ENCODE results near the gene SLC35D3.
A peak's percentile ranks its signal among the peaks of the same experiment; 100 is the strongest.
"Not testable (repeated sequence)": the region's sequence is repeated elsewhere in the genome, so short reads cannot be mapped to it uniquely, and the experiment has no call there.

The SLC35D3 gene

DNA sequence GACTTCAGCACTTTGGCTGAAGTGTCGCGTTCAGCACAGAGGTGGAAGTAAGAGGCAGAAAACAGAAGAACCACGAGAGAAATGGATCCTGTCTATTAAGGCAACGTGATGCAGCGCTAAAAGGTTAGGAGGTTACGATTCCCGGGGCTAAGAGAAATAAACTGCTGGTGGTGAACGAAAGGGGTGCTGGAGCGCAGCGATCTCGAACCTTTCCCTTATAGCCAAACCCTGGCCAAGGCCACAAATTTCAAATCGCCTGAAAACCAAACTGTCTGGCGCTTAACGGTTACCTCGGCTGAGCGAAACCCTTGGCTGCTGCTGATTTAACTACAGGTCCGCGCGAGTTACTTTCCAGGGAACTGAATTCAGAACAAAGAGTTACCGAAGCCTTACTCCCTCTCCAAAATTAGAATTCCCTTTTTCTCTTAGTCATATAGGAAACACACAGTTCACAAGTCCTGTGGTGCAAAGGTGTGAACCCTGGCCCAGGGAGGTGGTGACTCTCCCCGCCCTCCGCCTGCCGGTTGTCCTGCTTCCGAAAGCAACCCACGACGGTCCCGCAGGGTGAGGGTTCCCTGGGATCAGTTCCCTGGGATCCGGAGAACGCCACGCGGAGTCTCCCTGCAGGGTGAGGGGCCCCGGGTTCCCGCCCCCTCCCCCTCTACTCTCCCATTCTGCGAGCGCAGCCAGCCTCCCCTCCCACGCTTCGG, 1.3 kb upstream of the SLC35D3 start:
- intact Hi-C loops (cut with DNase I): no loop called here

DNA sequence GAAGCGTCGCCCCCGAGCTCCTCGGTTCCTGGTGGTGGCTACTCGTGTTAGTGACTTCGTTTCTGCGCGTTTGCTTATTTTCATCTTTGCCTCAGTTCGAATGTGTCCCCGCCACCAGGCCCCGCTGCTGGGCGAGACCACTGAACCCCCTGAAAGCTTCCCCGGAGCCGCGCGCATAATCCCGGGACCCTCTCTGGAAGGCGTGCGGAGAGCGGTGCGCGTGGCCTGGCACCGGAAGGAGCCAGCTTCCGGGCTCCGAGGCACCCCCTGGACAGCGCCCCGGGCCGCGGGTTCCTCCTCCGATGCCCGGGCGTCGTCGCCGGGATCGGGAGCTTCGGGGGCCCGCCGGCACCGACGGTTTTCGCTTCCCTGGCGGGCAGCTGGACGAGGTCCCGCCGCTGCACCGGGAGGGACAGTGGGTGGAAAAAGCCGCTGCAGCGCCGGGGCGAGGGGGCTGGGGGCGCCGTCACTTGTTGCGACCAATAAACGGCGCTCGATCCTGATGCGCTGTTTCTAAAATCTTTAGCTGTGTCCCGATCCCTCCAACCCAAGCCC, 643 bp upstream of the SLC35D3 start:
- intact Hi-C loops (cut with DNase I): no loop called here
- peak in 2 of 42 donors; percentile 17 to 20 for DNase-seq

More for the DNA sequence above, 1.3 kb upstream of the SLC35D3 start:
- peak in 12 of 42 donors; percentile 12 to 46 (median 24) for DNase-seq

DNA sequence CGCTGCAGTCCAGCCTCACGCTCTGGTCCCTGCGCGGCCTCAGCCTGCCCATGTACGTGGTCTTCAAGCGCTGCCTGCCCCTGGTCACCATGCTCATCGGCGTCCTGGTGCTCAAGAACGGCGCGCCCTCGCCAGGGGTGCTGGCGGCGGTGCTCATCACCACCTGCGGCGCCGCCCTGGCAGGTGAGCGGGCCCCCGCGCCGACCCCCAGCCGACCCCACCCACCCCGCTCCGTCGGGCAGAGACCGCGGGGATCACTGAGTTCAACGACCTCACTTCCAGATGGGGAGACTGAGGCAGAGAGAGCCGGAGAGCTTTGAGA, 545 bp downstream of the SLC35D3 start:
- intact Hi-C loops (cut with DNase I): no loop called here
- DNase-seq: peak in 5 of 42 donors; percentile 19 to 41 (median 25)

DNA sequence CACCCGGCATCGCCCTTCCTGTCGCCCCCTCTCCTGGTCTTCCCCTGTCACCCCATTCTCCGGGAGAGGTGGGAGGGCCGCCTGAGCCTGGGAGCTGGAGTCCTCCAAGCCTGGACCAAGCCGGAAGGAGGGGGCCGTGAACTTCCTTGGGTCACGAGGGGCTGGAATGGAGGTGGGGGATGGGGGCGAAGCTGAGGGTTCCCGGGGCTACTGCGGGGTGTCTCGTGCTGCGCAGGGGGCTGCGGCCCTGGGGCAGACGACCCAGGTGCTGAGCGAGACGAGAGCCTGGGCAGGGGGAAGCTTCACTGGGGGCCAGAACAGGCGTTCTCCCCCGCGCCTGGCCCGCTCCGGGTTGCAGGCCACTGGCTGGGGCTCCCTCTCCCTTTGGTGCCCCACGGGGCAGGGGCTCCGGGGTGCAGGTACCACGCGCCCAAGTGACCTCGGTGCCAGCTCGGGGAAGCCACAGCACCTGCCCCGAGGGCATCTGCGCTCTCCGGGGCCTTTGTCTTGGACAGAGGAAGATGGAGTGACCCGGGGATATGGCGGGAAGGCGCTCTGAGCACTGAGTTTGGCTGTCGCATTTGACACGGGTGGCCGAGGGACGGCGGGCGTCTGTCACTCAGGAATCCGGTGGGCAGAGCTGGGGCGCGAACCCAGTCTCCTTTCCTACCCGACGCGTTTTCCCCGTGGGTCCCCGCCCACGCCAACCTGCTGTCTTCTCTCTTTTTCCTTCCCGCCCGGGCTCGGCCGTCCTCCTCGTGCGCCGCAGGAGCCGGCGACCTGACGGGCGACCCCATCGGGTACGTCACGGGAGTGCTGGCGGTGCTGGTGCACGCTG, 1.2 kb downstream of the SLC35D3 start:
- intact Hi-C loops (cut with DNase I): no loop called here
- peak in 5 of 42 donors; percentile 12 to 39 (median 17) for DNase-seq

DNA sequence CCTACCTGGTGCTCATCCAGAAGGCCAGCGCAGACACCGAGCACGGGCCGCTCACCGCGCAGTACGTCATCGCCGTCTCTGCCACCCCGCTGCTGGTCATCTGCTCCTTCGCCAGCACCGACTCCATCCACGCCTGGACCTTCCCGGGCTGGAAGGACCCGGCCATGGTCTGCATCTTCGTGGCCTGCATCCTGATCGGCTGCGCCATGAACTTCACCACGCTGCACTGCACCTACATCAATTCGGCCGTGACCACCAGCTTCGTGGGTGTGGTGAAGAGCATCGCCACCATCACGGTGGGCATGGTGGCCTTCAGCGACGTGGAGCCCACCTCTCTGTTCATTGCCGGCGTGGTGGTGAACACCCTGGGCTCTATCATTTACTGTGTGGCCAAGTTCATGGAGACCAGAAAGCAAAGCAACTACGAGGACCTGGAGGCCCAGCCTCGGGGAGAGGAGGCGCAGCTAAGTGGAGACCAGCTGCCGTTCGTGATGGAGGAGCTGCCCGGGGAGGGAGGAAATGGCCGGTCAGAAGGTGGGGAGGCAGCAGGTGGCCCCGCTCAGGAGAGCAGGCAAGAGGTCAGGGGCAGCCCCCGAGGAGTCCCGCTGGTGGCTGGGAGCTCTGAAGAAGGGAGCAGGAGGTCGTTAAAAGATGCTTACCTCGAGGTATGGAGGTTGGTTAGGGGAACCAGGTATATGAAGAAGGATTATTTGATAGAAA, 2.0 kb downstream of the SLC35D3 start:
- no peak for DNase-seq
- intact Hi-C loops (cut with DNase I): no loop called here

DNA sequence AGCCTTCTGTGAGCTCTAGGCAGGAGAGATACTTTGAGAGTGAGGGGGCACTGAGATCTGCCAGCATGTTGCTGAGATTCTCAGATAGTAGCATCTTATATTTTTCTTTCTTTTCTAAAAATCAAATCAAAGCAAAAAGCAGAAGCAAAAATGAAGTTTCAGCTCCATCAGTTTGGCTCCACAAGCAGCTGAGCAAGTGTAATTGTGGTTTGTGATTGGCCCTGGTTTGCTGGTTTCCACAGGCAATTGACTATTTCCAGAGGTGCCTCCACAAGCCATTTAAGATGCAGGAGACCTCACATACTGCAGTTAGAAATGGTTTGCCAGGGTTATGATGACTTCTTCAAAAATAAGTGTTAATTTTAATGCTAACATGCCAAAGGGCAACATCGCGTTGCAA, 4.3 kb downstream of the SLC35D3 start:
- intact Hi-C loops (cut with DNase I): no loop called here
- DNase-seq: no peak

DNA sequence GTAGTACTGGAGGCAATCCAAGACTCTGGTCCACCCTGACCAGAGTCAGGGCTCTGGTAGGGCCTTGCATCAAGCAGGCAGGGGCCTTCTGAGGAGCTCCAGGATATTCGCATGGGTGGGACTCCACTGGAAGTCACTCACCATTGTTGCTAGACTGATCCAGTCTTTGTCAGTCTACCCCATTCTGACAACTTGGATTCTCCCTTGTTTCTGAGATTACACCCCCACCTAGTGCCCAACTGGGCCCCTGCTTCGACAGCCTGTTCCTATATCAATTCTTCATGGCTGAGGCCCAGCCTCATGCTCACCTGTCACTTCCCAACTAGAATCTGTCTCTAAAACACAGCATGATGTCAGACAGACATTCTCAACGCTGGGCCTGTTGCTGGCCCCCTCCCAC, 5.2 kb downstream of the SLC35D3 start:
- intact Hi-C loops (cut with DNase I): no loop called here
- peak in 1 of 42 donors; percentile 16 for DNase-seq

DNA sequence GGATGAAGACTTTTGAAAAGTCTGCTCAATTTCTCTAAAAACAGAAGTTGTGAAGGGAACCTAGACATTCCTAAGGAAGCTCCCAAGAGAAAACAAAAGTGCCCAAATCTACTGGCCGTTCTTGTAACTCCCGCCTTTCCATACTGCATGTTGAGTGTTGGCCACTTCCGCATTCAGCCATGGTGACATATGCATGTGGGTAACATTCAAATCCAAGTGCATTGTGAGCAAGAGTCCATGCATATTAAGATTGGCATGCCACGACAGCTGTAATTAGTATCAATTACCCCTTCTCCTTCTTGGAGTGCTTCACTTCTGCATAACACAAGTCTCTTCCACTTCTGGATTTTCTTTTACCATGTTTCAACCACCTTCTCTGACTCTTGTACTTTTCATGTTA, 8.4 kb downstream of the SLC35D3 start:
- no peak for DNase-seq
- intact Hi-C loops (cut with DNase I): no loop called here

DNA sequence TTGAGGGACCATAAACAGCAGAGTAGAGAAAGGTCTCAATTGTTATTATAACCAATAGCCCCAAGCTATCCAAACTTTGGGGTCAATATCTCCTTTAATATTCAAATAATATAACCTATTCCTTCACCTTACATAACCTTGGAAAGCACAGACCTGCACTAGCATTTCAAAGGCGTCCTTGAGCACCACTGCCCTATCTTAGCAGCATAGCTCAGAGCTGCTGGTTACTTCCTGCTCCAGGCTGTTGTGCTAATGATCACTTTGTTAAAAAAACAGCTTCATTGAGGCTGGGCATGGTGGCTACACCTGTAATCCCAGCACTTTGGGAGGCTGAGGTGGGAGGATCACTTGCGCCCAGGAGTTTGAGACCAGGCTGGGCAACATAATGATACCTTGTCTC, 10.5 kb downstream of the SLC35D3 start:
- no peak for DNase-seq
- intact Hi-C loops (cut with DNase I): no loop called here

DNA sequence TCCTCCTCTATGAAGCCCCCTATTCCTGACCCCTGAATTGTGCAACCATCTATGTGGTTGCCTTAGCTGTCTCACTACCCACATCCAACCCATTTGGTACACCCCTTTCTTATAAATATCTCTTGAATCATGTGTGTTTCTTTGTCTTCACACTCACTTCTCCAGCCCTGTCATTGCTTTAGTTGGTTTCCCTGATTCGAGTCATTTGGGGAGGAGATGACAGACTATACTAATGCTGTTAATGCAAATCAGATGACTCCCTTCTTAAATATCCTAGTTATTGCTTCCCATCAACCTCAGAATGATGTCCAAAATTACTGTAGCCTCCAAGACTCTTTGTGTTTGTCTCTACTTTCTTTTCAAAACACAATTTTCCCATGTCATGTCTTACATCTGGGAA, 23.0 kb downstream of the SLC35D3 start:
- intact Hi-C loops (cut with DNase I): no loop called here
- no peak for DNase-seq

DNA sequence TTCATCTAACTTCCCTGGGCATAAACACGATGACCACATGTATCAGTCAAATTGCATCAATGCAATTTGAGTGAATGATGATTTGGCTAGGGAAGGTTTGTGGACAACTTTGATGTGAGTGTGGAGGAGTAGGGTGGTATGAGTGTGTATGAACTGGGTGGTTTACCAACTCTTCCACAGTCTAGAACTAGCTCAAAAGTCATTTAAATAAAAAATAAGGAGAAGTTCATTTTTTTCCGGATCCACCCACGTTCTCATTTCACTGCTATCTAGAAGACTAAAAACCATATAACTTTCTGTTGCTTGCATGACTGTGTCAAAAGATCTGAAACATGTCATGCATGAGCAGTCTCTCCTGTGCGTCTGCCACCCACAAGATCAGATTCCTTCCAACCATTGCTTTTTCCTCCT, 23.6 kb downstream of the SLC35D3 start:
- DNase-seq: peak in 10 of 42 donors; percentile 18 to 62 (median 42)
- intact Hi-C loops (cut with DNase I): no loop called here

DNA sequence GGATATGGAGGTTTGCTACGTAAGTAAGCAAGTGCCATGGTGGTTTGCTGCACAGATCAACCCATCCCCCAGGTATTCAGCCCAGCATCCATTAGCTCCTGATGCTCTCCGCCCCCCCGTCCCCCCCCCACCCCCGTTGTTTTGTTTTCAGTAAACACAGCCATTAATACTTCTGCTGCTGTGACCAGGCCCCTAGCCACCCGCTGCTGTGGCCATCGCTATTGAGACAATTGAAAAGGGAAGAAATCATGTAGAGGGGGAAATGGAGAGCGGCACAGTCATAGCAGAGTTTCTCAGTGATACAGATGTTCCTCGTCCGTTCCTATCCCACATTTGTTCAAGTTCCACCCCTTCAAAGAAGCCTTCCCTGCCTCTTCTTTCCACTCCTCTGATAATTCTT, 24.9 kb downstream of the SLC35D3 start:
- no peak for DNase-seq
- intact Hi-C loops (cut with DNase I): no loop called here

DNA sequence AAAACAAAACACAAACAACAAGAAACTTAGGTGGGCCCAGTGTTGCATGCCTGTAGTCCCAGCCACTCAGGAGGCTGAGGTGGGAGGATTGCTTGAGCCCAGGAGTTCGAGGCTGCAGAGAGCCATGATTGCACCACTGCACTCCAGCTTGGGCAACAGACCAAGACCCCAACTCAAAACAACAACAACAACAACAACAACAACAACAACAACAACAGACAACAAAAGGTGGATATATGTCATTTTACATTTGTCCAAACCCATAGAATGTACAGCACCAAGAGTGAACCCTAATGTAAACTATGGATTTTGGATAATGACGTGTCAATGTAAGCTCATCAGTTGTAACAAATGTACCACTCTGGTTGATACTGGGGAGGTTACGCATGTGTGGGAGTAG, 27.9 kb downstream of the SLC35D3 start:
- intact Hi-C loops (cut with DNase I); DNase-seq: not testable (repeated sequence)

DNA sequence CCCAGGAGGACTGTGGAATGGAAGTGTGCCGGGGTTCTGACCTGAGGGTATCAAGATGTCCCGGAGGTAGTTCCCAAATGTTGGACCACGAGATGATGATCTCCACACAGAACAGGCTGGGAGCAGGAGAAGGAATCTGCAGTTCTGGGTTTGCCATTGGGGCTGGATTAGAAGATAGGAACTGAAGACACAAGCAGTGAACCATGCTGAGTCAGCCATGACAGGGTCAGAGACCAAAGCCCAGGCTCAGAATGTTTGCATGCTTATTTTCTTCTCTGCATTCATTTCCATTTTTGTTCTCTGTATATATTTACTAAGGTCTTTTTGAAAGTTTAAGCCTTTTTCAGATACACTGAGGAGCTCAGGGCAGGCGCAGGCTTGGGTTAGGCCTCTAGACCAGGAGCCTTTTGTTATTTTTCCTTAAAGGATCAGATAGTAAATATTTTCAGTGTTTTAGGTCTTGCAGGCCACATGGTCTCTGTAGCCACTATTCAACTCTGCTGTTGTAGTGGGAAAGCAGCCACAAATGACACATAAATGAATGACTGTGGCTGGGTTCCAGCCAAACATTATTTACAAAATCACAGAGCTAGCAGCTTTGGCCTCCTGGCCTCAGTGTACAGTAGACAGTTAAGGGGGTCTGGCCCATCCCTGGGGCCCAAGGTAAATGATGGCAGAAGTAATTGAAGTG, 28.5 kb downstream of the SLC35D3 start:
- intact Hi-C loops (cut with DNase I): no loop called here
- DNase-seq: no peak

DNA sequence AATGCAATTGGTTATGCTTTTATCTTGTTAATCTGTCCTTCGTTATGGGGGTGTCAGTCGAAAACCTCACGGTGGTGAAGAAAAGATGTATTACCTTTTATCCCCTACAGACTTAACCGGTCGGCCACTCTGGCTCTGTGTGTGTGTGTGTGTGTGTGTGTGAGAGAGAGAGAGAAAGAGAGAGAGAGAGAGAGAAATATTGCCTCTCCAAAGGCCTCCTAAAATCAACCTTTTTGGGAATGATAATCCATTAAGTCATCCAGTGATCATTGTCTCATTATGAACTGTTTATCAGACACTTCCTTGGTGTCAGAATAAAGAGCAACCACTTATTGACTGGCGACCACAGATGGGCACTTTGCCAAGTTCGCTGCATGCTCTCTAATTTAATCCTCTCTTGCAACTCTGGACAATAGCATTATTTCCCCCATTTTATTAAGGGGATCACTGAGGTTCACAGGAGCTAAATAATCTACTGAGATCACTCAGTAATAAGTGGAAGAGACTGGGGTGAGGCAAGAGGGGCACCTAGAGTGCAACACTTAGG, 30.7 kb downstream of the SLC35D3 start:
- DNase-seq: no peak
- intact Hi-C loops (cut with DNase I): no loop called here

DNA sequence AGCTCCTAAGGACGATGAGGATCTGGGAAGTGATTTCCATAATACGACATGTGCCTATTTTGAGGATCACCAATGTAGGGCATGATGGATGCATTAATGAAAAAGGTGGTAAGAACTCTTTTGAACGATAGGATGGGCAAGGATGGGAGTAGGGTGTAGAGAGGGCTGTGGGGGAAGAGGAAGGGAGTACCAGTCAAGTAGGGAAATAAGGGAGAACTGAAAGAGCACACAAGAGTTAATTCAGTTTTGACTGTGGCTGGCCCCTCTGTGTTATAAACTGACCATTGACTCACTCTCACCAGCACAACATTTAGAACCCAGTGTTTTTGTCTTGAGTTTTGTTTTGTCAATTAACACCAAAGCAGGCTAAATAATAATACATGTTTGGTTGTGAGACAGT, 33.0 kb downstream of the SLC35D3 start:
- no peak for DNase-seq
- intact Hi-C loops (cut with DNase I): no loop called here

DNA sequence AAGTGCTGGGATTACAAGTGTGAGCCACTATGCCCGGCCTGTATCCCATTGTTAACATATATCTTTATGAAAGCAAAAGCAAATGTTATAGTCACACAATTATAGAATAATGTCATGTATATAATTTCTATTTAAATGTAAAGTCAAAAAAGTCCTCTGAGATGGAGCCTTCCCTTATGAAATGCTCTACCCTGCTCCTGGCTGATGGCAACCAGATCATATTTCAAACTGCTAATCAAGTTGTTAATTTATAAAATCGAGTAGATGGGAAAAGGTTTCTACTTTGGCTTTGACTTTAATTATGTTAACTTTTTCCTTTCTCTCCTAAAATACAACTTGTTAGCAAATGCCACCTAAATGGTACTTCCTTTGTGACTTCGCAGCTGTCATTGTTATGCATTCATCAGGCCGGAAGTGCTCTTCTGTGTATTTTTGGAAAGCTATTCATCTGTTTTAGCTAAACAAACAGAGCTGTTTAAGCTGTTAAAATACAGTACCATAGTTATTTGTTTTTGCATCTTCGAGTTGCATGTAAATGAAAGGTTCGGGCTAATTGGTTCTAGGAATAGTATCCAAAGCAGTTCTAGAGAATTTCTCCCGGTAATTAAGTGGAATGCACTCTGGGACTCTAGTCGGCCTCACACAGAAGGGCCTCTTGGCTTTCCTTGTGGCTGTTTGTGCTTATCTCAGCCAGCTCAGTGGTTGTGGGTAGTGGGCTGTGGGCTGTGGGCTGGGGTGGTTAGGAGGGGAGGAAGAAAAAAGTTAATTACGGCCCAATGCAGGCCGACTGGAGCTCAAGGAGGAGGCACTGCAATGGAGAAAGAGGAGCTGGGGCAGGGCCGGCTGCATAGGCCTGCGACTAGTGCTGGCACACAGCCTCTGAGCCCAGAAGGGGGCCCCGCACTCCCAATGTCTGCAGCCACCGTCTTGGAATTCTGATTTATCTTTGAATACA, 34.8 kb downstream of the SLC35D3 start:
- DNase-seq: no peak
- intact Hi-C loops (cut with DNase I): no loop called here

DNA sequence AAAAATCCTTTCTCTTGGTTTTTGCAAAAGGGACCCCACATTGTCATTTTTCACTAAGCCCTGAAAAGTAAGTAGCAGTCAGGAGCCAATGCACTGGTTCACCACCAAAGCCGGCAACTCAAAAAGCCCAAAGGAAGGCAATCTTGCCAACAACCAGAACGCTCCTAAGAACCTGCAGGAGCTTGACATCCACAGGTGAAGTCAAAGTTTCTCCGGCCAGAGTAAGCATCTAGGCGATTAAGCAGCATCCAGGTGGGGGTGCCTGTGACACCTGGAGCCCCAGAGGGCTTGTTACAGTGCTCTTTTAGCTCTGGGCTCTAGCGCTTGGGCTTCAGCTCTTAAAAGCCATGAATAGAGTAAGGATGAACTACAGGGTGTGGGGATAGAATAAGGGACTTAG, 36.1 kb downstream of the SLC35D3 start:
- intact Hi-C loops (cut with DNase I): no loop called here
- DNase-seq: no peak

All from head of caudate nucleus (tissue), 42 donors.